Measurements from ENCODE around the gene CCDC188. TPM values are rescaled to one million over a fixed set of nuclear protein-coding genes. Genes with fewer than 3 reads are reported as not detected.

The CCDC188 gene
- total and polyA plus RNA-seq, 2 donors (not counting 1 experiment from before 2014, with no cell fraction given) = not detected

GRCh38 chr22:20110359-20110985 is 40.4 kb downstream of the CCDC188 start:
- H3K27me3 ChIP-seq (replicated peaks in 1 of 4; ENCODE audit: control extremely low read depth in 1 of 4, control insufficient read depth in 3 of 4, insufficient read depth in 4 of 4, low read length in 3 of 4) = no peaks in the 10 kb centered on the region
- H3K4me3 Mint-ChIP-seq = no peak overlapping the region
- ChIA-PET CTCF (interaction anchor here (0.7 to 1.6 kb wide), 4 partner anchors 9 to 90 kb away, joined by 3 to 5 read pairs (median 4); partner anchors contain the start of gene TANGO2), POLR2A (no interaction called here)
- intact Hi-C loops (cut with micrococcal nuclease) = loop anchor here (10.0 kb wide), 1 partner anchor 744 kb away; the partner anchor contains the start of genes PI4KA and SNAP29
- H3K4me1 Mint-ChIP-seq = peaks cover 14% of the 10 kb centered on the region
- peaks cover 0 to 12% of the 10 kb centered on the region in 2 donors for H3K4me1 ChIP-seq (ENCODE audit: control insufficient read depth in 2 of 2, insufficient read depth in 2 of 2, low read length in 2 of 2)
- no peak overlapping the region for H3K4me3 ChIP-seq (ENCODE audit: control extremely low read depth in 1 of 5, extremely low read depth in 1 of 5, insufficient read depth in 1 of 5, low read depth in 2 of 5, low read length in 4 of 5)
- peaks cover 5% of the 10 kb centered on the region for H3K79me2 ChIP-seq (ENCODE audit: control insufficient read depth, insufficient read depth, low read length)
- ATAC-seq (ENCODE audit: low read depth) = no peak
- H3K9me3 ChIP-seq (ENCODE audit: control extremely low read depth in 1 of 3, control insufficient read depth in 2 of 3, insufficient read depth in 1 of 3, low read length in 2 of 3) = no peaks in the 10 kb centered on the region
- no peak for TF ChIP-seq EZH2 (IDR thresholded peaks at IDR 0.05; ENCODE audit: borderline replicate concordance, insufficient read depth, low read depth, low read length, poor library complexity, severe bottlenecking)
- no peak for TF ChIP-seq CTCF (IDR thresholded peaks at IDR 0.05)
- H3K9ac ChIP-seq (ENCODE audit: low read length) = no peak overlapping the region
- H3K27me3 Mint-ChIP-seq = no peaks in the 10 kb centered on the region
- H3K4me2 ChIP-seq (replicated peaks; ENCODE audit: low read depth, low read length, poor library complexity, severe bottlenecking) = no peak overlapping the region
- H3K27ac ChIP-seq (ENCODE audit: low read length in 2 of 2) = peak overlapping the region in 1 of 2 donors; percentile 59
- no peaks in the 10 kb centered on the region for H4K20me1 ChIP-seq (ENCODE audit: control insufficient read depth, insufficient read depth, low read length, poor library complexity, severe bottlenecking)
- 97% methylated on average over 8 of the region's 9 CpGs for WGBS (ENCODE audit: insufficient coverage)
- no peaks in the 10 kb centered on the region for H3K9me3 Mint-ChIP-seq (ENCODE audit: insufficient read depth)
- H3K36me3 ChIP-seq (replicated peaks in 1 of 2; ENCODE audit: control extremely low read depth in 1 of 2, control insufficient read depth in 1 of 2, extremely low read depth in 1 of 2, insufficient read depth in 2 of 2, low read length in 1 of 2) = peaks cover 0 to 61% of the 10 kb centered on the region in 2 experiments
- H3K27ac Mint-ChIP-seq = peak overlapping the region; percentile 32
- H2AFZ ChIP-seq (ENCODE audit: insufficient read depth, low read depth, low read length, poor library complexity, severe bottlenecking) = no peak overlapping the region
- no peak for DNase-seq
